ENCODE data around the gene DTNA.

DTNA gene

GRCh38 chr18:34859496-34859895, 149.4 kb downstream of the DTNA start:
- no peak for DNase-seq (ENCODE audit: low spot score)

DNA sequence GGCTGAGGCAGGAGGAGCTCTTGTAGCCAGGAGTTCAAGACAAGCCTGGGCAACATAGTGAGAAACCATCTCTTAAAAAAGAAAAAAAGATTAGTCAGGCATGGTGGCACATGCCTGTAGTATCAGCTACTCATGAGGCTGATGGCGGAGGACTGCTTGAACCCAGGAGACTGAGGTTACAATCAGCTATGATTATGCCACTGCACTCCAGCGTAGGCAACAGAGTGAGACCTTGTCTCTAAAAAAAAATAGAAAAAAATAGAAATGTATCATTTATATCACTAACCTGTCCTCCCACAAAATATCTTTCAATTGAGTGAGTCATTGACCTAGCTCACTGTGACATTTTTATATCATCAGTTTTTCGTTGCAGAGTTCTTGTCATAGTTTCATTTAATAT, 152.5 kb downstream of the DTNA start:
- DNase-seq (ENCODE audit: low spot score) = no peak

- DNase-seq (ENCODE audit: low spot score) = no peak
Measured at GRCh38 chr18:34863702-34864101, 153.6 kb downstream of the DTNA start.

DNA sequence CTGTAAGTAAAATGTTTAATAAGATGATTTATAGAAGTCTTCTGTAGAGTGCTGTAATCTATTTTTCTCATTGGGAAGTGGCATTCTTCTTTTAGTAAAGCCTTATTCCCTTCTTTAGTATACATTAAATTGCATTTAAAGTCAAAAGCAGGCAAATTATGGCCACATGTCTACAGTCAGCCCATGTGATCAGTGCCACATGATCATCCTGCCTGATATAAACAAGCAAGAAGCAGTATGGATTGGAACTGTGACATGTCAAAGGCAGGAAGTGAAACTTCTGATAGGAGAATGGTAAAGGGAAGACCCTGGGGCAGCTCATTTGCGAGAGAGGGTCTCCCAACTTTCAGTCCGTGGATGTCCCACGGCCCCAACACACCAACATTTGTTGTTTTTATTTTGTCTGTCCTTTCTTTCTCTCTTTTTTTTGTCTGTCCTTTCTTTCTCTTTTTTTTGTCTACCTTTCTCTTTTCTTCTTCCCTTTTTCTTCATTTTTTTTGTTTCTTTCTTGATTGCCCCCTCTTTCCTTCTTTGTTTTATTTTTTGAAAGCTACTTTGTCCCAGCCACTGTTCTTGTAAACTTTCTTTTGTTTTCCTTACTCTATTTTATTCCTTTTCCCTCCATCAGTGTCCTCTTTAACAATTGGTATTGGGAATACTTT, 154.9 kb downstream of the DTNA start:
- no peak for DNase-seq (ENCODE audit: low spot score)

- DNase-seq (ENCODE audit: low spot score) = no peak
Measured at GRCh38 chr18:34866310-34866709, 156.2 kb downstream of the DTNA start.

DNA sequence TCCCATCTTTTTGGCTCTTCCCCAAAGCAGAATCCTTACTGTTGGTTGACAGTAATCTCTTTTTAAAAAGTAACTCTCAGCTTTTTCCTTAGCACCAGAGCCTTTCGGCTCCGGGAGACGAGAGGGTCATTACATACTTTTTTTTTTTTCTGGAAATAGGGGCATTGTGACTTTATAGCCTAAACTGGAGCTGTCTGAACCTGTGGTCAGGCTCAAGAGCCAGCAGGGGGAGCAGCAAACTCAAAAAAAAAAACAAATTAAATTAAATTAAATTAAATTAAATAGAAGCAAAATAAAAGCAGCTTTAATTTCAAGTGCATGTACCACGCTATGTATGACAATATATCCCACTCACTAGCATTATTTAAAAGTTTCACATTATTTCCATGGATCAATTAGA, 156.6 kb downstream of the DTNA start:
- DNase-seq (ENCODE audit: low spot score) = peak; percentile 29

GRCh38 chr18:34867520-34867919, 157.4 kb downstream of the DTNA start:
- DNase-seq (ENCODE audit: low spot score) = peak; percentile 52

DNA sequence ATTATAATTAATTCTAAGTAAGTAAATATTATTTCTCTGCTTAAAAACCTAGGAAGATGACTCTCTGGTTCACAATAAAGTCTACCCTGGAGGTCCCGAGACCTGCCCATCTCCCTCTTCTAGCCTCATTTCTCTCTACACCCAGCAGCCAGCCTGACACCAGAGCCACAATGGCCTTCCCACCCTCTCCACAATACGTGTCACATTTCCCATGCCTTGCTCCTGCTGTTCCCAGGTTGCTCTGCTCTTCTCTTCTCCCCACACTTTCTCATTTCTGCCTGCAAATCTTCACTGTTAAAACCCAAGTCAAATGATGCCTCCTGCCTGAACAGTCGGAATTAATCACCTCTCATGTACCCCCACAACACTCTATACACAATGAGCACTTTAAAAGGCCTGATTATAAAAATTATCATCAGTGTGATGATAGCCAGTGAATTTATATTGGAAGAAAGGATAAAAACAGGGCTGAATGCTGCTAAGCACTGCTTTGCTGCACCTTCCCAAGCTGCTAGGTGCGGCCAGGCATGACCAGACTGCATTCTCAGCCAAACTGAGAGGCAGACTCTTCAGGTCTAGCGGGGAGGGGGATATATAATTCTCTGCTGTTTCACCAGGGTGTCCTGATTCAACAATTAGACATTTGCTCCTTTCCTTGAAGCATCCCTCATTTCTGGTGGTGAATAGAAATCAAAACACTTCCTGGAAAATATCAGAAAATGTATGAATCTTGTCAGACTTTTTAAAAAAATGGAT, 160.6 kb downstream of the DTNA start:
- no peak for DNase-seq (ENCODE audit: low spot score)

GRCh38 chr18:34871435-34871834, 161.3 kb downstream of the DTNA start:
- DNase-seq (ENCODE audit: low spot score) = no peak

DNA sequence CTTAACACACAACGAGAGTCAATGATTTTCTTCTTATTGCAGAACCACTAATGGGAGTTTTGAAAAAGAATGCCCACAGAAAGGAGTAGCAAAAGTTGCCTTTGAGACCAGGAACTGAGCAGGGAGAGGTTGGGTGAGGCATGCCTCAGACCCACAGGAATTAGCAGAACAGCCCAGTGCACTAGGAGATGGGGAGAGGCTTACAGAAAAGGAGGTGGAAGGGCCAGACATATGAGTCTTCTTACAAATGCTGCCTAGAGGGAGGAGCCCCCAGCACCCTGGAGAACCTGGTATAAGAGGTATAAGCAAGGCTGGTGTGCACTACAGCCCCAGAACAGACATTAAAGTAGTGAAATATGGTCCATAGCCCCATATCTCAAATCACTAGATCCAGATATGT, 162.0 kb downstream of the DTNA start:
- DNase-seq (ENCODE audit: low spot score) = no peak

DNA sequence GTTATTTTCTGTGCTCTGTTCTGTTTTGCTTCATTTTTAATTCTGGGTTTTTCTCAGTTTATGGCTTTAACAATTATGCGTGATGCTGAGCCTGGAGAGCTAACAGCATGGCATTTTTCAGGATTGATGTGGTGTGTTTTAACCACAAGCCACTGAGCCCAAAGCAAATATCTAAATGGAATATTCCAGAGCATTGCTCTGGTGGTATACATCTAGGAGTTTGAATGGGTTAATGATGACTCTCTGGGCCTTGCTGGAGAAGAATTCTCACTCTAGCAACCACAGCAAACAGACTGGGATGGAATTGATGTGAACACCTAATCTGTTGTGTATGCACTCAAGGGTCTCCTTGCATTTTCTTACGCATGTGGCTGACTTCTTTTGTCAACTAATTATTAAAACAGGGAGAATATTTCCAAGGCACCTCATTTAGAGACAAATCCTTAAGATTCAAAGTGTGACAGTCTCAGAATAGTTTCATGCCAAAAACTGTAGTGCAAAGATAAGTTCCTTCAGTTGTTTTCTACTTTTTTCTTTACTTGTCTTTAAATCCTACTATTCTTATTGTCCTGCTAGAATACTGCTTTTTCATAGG, 164.0 kb downstream of the DTNA start:
- DNase-seq (ENCODE audit: low spot score) = no peak

GRCh38 chr18:34875150-34875549, 165.1 kb downstream of the DTNA start:
- DNase-seq (ENCODE audit: low spot score) = no peak

GRCh38 chr18:34880403-34880802, 170.3 kb downstream of the DTNA start:
- no peak for DNase-seq (ENCODE audit: low spot score)

- no peak for DNase-seq (ENCODE audit: low spot score)
Measured at GRCh38 chr18:34880882-34881834, 171.1 kb downstream of the DTNA start.

DNA sequence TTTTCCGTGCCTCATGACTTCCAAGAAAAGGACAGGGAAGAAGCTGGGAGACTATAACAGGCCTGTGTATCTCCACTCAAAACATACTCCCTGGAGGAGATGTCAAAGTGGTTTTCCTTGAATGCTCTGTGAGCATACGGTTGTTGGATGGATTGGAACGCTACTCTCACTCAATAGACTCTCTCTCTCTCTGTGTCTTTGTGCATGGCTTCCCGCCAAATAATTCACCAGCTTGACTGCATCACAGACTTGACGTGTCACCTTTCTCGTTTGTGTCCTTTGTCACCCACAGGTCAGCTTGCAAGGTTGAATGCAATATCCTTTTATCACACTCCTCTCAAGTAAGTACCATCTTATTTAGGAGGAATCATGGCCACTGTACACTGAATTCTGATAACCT, 174.3 kb downstream of the DTNA start:
- no peak for DNase-seq (ENCODE audit: low spot score)

DNA sequence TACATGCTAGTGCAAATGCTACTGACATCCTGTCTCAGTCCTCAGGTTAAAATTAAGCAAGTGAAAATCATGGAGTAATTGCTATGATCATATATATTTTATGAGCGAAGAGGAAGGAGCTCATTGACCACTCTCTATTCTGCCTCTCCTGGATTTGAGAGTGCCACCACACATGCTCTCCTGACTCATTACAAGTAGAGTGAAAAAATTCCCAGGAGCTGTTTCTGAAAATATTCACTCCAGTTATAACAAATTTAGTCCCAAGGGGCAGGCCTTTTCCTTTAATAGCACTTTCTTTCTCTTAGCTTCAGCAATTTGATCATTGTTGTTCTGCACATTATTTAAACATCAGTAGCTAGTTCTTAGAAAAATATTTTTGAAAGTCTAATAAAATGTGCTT, 176.1 kb downstream of the DTNA start:
- no peak for DNase-seq (ENCODE audit: low spot score)

DNA sequence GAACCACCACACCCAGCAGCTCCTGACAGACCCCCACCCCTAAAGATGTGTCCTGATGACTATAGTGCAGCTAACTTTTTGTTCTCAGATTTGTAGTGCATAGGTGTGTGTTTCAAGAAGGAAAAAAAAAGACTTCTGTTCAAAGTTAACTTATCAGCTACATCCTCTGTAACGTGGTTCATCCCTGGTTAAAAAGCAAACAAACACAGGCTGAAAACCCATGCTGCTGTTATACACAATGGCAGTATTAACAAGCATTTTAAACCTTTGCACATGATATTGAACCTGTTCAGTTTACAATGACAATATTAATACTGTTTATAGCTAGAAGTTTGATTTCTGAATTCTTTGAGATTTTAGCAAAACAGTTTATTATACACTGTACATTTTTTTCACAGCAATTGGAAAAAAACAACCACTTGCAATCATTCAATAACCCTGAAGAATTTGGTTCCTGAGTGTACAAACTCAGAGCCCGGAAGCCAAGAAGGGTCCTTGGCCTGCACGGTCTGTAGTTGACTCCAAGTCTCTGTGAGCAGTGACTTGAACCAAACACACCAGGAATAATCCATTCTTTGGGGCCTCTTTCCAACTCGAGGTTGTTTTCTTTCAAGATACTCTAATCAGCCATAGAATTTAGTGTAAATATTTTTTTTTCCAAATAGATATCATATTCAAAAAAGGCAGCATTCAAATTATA, 177.9 kb downstream of the DTNA start:
- no peak for DNase-seq (ENCODE audit: low spot score)

GRCh38 chr18:34890486-34891085, 180.5 kb downstream of the DTNA start:
- no peak for DNase-seq (ENCODE audit: low spot score)

DNA sequence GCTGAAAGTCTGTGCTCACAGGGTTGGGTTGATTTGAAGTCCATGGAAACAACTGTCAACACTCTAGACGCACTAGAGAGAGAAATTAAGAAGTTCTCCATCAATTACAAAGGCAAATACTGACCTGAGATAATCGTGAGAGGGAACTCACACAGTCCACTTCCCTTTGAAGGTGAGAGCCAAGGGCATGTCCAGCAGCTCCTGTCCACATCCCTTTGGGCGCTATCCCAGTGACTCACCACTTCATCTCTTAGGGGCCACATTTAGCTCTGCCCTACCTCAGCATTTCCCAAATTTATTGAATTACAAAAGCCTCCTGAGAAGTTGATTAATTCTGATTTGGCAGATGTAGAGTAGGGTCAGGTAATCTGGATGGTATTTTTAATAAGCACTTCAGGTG, 182.3 kb downstream of the DTNA start:
- DNase-seq (ENCODE audit: low spot score) = no peak

- DNase-seq (ENCODE audit: low spot score) = no peak
Measured at GRCh38 chr18:34893239-34893638, 183.1 kb downstream of the DTNA start.

DNA sequence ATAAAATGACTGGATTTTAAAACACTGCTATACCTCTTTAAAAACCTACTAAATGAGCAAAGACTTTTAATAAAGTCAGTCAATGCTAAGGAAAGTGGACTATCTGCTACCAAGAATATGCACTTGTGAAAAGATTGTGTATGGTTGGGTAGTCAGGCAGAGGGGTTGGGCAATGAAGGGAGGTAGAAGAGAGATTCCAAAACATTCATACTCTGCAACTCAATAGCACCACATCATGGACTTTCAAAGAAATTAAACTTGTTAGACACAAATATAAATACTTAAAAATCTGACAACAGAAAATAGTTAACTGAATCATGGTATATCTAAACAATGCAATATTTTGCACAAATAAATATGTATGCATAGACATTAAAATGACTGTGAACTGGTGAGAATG, 191.2 kb downstream of the DTNA start:
- peak; percentile 11 for DNase-seq (ENCODE audit: low spot score)
